GM13977 (cell line): ENCODE results near the gene GORASP2.

Experiments
- DNase-seq: peaks from one replicate; pipeline ENCODE4 v3.0.0; 2012; ENCODE audit warnings: low spot score
- in situ Hi-C: fragments of 300-500 bp; cut with MboI; formaldehyde crosslinking; loops from one replicate; pipeline ENCODE4 v1.12.0; 2022; ENCODE audit warnings: low sequenced_read_pairs, low pct_unique_long_range_greater_than_20kb, mixed read lengths, inconsistent platforms; ENCODE audit not compliant: unreplicated experiment
- TF ChIP-seq, protein P1 (sequence below): IDR thresholded peaks from 2 replicates; pipeline ENCODE4 v1.5.1; 2012; ENCODE audit warnings: mild to moderate bottlenecking, control low read depth; ENCODE audit not compliant: insufficient read depth; ENCODE audit errors: extremely low read depth, missing control alignments

GORASP2 gene

GRCh38 chr2:171008550-171009205 lies 79.6 kb downstream of the GORASP2 start:
- TF ChIP-seq, protein P1, sequence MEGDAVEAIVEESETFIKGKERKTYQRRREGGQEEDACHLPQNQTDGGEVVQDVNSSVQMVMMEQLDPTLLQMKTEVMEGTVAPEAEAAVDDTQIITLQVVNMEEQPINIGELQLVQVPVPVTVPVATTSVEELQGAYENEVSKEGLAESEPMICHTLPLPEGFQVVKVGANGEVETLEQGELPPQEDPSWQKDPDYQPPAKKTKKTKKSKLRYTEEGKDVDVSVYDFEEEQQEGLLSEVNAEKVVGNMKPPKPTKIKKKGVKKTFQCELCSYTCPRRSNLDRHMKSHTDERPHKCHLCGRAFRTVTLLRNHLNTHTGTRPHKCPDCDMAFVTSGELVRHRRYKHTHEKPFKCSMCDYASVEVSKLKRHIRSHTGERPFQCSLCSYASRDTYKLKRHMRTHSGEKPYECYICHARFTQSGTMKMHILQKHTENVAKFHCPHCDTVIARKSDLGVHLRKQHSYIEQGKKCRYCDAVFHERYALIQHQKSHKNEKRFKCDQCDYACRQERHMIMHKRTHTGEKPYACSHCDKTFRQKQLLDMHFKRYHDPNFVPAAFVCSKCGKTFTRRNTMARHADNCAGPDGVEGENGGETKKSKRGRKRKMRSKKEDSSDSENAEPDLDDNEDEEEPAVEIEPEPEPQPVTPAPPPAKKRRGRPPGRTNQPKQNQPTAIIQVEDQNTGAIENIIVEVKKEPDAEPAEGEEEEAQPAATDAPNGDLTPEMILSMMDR, result no peak
- in situ Hi-C loops, result no loop called here
- no peak for DNase-seq

DNA sequence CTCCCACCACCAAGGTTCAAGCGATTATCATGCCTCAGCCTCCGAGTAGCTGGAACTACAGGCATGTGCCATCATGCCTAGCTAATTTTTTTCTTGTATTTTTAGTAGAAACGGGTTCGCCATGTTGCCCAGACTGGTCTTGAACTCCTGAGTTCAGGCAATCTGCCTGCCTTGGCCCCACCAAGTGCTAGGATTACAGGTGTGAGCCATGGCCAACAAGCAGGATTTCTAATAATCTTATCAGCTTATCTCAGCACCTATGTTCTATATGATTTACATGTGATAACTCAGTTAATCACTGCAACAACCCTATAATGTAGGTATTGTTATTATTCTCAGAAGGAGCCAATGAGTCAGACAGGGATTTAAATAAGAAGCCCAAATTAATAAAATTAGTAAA lies 80.3 kb downstream of the GORASP2 start:
- in situ Hi-C loops, result no loop called here
- TF ChIP-seq, protein P1, result no peak
- DNase-seq, result no peak

DNA sequence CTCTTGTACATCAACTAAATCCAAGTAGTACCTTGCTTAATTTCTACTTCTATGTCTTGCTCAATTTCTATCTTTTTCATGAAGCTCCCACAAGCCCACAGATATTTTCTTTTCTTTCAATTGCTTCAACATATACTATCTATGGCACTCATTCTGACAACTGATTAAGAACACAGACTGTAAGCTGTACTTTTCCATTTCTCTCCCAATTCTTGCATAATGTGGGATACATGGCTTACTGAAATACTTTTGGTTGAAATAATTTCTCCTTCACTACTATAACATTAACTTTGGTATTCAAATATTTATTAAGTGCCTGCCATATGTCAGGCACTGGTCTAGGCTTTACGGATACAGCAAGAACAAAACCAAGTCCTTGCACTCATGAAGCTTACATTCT lies 84.8 kb downstream of the GORASP2 start:
- DNase-seq, result no peak
- in situ Hi-C loops, result no loop called here
- TF ChIP-seq, protein P1, result no peak

DNA sequence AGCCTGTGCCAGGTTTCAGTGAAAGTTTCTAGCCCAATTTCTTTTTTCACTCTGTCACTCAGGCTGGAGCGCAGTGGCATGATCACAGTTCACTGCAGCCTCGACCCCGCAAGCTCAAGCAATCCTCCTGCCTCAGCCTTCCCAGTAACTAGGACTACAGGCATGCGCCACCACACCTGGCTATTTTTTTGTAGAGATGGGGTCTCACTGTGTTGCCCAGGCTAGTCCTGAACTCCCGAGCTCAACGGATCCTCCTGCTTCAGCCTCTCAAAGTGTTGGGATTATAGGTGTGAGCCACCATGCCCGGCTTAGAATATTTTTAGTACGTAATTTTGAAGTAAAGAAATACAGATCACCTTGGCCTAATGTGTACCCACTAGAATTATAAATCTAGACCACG lies 87.1 kb downstream of the GORASP2 start:
- TF ChIP-seq, protein P1, result no peak
- DNase-seq, result no peak
- in situ Hi-C loops, result no loop called here
